Measurements from ENCODE around the gene EIF4G3. TPM values are rescaled to one million over a fixed set of nuclear protein-coding genes. Genes with fewer than 3 reads are reported as not detected.

Gene EIF4G3
- total RNA-seq, 1 donor = 23.0 TPM

GRCh38 chr1:20899154-20899972, 277.3 kb downstream of the EIF4G3 start:
- no peak overlapping the region for H3K4me3 ChIP-seq (ENCODE audit: low read length)
- H3K27me3 ChIP-seq (ENCODE audit: insufficient read depth, low read length) = no peaks in the 10 kb centered on the region
- no peaks in the 10 kb centered on the region for H3K9me3 ChIP-seq (ENCODE audit: low read depth, low read length)

DNA sequence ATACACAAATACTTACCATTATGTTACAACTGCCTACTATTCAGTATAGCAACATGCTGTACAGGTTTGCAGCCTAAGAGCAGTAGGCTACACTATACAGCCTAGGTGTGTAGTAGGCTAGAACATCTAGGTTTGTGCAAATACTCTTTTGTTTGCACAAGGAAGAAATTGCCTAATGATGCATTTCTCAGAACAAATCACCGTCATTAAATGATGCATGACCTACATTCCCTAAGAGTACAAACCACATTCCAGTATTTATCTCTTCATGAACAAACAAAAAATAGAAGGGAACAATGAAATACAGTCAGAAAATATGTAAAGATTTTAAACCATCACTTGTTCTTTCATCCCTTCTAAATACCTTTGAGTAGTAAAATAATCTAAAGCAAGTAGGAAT, 279.9 kb downstream of the EIF4G3 start:
- no peak overlapping the region for H3K4me3 ChIP-seq (ENCODE audit: low read length)
- no peaks in the 10 kb centered on the region for H3K4me1 ChIP-seq (ENCODE audit: insufficient read depth, low read length)
- no peaks in the 10 kb centered on the region for H3K9me3 ChIP-seq (ENCODE audit: low read depth, low read length)
- H3K27me3 ChIP-seq (ENCODE audit: insufficient read depth, low read length) = no peaks in the 10 kb centered on the region

More at GRCh38 chr1:20899154-20899972, 277.3 kb downstream of the EIF4G3 start:
- H3K4me1 ChIP-seq (ENCODE audit: insufficient read depth, low read length) = no peaks in the 10 kb centered on the region

GRCh38 chr1:20893931-20894330, 282.8 kb downstream of the EIF4G3 start:
- H3K4me1 ChIP-seq (ENCODE audit: insufficient read depth, low read length) = no peaks in the 10 kb centered on the region
- no peak overlapping the region for H3K4me3 ChIP-seq (ENCODE audit: low read length)
- H3K27me3 ChIP-seq (ENCODE audit: insufficient read depth, low read length) = no peaks in the 10 kb centered on the region
- H3K9me3 ChIP-seq (ENCODE audit: low read depth, low read length) = no peaks in the 10 kb centered on the region

DNA sequence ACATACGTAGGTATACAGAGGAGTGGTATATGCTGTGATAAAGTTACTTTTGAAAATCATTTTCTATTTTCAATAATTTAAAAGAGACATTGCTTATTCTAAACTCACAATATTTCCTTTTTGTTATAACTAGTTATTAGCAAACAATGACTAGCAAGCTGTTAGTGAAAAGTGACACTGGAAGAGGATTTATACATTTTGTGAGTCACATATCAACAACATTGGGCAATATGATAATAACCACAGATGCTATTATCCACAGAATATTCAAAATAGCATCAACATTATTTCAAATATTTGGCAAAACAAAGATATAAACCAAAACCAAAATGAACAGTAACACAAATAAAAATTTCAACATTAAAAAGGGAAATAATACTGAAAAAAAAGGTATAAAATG, 285.6 kb downstream of the EIF4G3 start:
- Histone ChIP-seq H3K4me1 (ENCODE audit: insufficient read depth, low read length) (no peaks in the 10 kb centered on the region), H3K27me3 (ENCODE audit: insufficient read depth, low read length) (no peaks in the 10 kb centered on the region), H3K4me3 (ENCODE audit: low read length) (no peak overlapping the region), H3K9me3 (ENCODE audit: low read depth, low read length) (no peaks in the 10 kb centered on the region)

DNA sequence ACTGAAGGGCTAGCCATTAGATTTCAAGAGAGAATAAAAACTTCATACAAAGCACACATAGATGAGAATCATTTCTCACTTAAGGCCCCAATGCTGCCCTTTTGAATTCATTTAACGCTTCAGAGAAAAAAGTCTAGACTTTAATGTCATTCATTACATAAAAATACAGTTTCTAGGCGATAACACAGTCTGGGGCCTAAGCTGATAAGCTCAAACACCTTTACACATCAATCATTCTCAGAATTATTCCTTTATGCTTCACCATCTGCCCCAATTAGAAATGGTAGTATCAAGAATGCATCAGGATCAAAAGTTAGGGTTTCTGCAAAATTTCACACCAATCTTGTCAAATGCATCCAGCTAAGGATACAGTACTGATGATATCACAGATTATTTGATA, 289.5 kb downstream of the EIF4G3 start:
- H3K4me3 ChIP-seq (ENCODE audit: low read length) = no peak overlapping the region
- H3K4me1 ChIP-seq (ENCODE audit: insufficient read depth, low read length) = no peaks in the 10 kb centered on the region
- H3K27me3 ChIP-seq (ENCODE audit: insufficient read depth, low read length) = no peaks in the 10 kb centered on the region
- no peaks in the 10 kb centered on the region for H3K9me3 ChIP-seq (ENCODE audit: low read depth, low read length)

DNA sequence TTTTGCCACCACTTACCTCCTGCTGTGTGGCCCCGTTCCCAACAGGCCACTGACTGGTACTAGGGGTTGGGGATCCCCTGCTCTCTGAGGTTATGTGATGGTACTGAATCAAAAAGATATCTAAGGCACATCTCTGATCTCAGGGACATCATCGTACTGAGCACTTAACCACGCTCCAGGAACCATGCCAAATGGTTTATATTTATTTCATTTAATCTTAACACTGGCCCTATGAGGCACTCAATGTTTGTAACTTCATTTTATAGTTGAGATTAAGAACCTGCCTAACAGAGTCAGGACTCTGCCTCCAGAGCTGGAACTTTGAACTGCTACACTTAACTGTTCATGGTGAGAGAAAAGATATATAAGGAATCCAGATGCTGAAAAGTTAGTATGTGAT, 291.6 kb downstream of the EIF4G3 start:
- Histone ChIP-seq H3K4me1 (ENCODE audit: insufficient read depth, low read length) (no peaks in the 10 kb centered on the region), H3K27me3 (ENCODE audit: insufficient read depth, low read length) (no peaks in the 10 kb centered on the region), H3K4me3 (ENCODE audit: low read length) (no peak overlapping the region)

DNA sequence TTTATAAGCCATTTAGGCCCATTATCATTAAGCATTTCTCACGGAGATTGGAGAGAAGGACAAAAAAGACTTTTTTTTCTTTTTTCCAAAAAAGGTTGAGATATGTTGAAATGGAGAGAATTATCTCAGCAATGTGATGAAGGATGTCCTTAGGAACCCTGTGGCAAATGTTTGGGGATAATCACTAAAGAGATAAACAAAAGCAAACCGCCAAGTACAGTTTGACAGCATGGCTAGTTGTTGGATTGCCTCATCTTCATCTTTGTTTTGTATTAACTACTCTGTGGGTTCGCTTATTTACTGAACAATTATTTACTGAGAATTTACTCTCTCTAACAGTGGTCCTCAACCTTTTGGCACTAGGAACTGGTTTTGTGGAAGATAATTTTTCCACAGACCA, 292.2 kb downstream of the EIF4G3 start:
- no peaks in the 10 kb centered on the region for H3K9me3 ChIP-seq (ENCODE audit: low read depth, low read length)
- H3K4me1 ChIP-seq (ENCODE audit: insufficient read depth, low read length) = no peaks in the 10 kb centered on the region
- no peak overlapping the region for H3K4me3 ChIP-seq (ENCODE audit: low read length)
- no peaks in the 10 kb centered on the region for H3K27me3 ChIP-seq (ENCODE audit: insufficient read depth, low read length)

More for the DNA sequence above, 291.6 kb downstream of the EIF4G3 start:
- H3K9me3 ChIP-seq (ENCODE audit: low read depth, low read length) = no peaks in the 10 kb centered on the region

- Histone ChIP-seq H3K4me3 (ENCODE audit: low read length) (no peak overlapping the region), H3K9me3 (ENCODE audit: low read depth, low read length) (no peaks in the 10 kb centered on the region), H3K4me1 (ENCODE audit: insufficient read depth, low read length) (no peaks in the 10 kb centered on the region), H3K27me3 (ENCODE audit: insufficient read depth, low read length) (no peaks in the 10 kb centered on the region)
These were observed 292.9 kb downstream of the EIF4G3 start for GRCh38 chr1:20883766-20884165.

DNA sequence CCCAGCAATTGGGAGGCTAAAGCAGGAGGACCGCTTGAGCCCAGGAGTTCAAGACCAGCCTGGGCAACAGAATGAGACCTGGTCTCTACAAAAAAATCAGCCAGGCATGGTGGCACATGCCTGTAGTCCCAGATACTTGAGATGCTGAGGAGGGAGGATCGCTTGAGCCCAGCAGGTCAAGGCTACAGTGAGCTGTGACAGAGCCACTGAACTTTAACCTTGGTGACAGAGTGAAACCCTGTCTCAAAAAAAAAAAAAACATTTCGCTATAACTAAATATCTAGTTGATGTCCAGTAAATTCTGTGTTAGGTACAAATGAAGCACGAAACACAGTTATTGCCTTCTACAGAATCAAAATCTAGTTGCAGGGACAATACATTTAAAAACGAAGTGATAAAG, 293.9 kb downstream of the EIF4G3 start:
- Histone ChIP-seq H3K4me1 (ENCODE audit: insufficient read depth, low read length) (no peaks in the 10 kb centered on the region), H3K9me3 (ENCODE audit: low read depth, low read length) (no peaks in the 10 kb centered on the region), H3K27me3 (ENCODE audit: insufficient read depth, low read length) (no peaks in the 10 kb centered on the region), H3K4me3 (ENCODE audit: low read length) (no peak overlapping the region)

DNA sequence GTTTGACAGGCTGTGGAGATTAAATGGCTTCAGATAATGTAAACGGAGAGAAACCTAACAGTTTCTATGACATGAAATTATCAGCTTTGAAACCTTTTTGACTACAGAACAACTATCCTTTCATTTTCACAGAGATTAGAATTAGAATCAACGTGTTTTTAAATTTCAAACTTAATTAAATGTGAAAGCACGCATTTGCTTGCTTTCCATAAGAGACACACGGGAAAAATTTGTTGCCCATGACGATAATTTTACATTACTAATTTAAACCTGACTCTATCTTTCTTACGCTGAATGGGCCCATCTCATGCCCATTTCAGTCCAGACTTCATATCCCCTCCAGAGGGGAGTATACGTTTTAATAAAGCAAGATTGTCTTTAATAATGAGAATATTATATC, 297.9 kb downstream of the EIF4G3 start:
- Histone ChIP-seq H3K9me3 (ENCODE audit: low read depth, low read length) (no peaks in the 10 kb centered on the region), H3K27me3 (ENCODE audit: insufficient read depth, low read length) (no peaks in the 10 kb centered on the region), H3K4me3 (ENCODE audit: low read length) (no peak overlapping the region), H3K4me1 (ENCODE audit: insufficient read depth, low read length) (no peaks in the 10 kb centered on the region)

DNA sequence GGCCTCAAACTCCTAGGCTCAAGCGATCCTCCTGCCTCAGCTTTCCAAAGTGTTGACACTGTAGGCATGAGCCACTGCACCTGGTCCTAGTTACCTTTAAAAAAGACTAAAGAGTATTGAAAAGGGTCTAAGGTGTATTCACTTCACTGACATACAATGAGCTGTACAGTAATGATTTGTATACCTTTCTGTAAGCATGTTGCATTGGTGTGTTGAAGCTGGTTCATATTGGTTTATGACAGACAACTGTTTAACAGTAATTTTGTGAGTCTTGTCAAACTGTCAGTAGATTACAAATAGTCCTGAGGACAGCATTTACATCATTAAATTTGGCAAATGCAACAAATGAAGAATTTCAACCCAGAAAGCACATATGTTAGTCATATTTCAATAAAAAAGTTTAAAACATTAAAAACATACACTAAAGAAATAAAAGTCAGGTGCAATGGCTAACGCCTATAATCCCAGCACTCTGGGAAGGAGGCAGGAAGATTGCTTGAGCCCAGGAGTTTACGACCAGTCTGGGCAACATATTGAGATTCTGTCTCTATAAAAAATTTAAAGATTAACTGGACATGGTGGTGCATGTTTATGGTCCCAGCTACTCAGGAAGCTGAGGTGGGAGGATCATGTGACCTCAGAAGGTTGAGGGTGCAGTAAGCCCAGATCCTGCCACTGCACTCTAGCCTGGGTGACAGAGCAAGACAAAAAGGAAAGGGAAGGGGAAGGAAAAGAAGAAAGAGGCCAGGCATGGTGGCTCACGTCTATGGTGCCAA, 301.3 kb downstream of the EIF4G3 start:
- no peaks in the 10 kb centered on the region for H3K27me3 ChIP-seq (ENCODE audit: insufficient read depth, low read length)
- H3K4me3 ChIP-seq (ENCODE audit: low read length) = no peak overlapping the region
- H3K4me1 ChIP-seq (ENCODE audit: insufficient read depth, low read length) = no peaks in the 10 kb centered on the region
- no peaks in the 10 kb centered on the region for H3K9me3 ChIP-seq (ENCODE audit: low read depth, low read length)

DNA sequence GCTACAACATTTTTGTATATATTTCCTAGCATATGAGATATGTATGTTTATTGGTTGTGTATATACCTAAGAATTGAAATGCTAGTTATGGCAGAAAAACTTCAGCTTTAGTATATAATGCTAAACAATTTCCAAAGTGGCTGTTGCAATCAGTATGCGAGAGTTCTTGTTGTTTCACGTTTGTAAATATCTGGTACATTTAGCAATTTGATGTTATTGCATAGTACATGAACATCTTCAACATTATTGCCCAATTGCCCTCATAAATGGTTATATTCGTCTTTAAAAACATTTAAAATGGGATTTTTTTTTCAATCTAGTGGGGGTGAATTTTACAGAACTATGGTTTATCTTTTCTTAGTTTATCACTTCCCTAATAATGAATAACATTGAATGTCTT, 303.4 kb downstream of the EIF4G3 start:
- Histone ChIP-seq H3K4me1 (ENCODE audit: insufficient read depth, low read length) (no peaks in the 10 kb centered on the region), H3K9me3 (ENCODE audit: low read depth, low read length) (no peaks in the 10 kb centered on the region), H3K27me3 (ENCODE audit: insufficient read depth, low read length) (no peaks in the 10 kb centered on the region), H3K4me3 (ENCODE audit: low read length) (no peak overlapping the region)

DNA sequence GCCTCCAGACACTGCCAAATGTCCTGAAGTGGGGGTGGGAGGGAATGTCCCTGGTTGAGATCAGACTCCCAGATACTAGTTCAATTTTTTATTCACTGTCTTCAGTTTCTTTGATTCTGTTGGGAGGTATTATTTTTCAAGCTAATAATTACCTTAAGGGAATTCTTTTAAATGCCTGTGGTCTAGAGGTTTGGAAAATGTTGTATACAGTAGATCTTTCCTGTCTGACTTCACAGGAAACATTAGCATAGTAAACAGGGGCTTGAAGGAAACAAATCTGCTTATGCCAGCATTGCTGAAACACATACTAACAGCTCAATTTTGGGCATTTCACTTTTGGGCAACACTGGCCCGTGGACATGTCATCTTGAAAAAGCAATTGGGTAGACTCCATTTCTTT, 305.3 kb downstream of the EIF4G3 start:
- H3K9me3 ChIP-seq (ENCODE audit: low read depth, low read length) = no peaks in the 10 kb centered on the region
- no peaks in the 10 kb centered on the region for H3K4me1 ChIP-seq (ENCODE audit: insufficient read depth, low read length)
- H3K27me3 ChIP-seq (ENCODE audit: insufficient read depth, low read length) = no peaks in the 10 kb centered on the region
- H3K4me3 ChIP-seq (ENCODE audit: low read length) = no peak overlapping the region

DNA sequence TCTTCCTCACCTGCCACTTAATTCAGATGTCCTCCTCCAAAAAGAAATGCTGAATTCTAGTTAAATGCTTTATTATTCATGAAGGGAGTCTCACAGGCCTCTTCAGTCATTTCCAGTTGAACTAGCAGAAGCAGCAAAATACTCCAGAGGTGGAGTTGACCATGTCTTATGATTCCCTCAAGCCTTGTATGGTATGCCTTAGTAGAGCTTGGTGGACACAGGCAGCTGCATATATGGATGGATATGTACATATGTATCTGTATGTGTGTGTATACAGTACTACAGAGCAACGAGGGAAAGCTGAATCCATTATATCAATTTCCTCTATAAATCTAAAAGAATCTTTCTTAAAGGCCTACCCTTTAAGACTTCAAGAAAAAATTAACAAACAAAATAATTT, 306.0 kb downstream of the EIF4G3 start:
- no peak overlapping the region for H3K4me3 ChIP-seq (ENCODE audit: low read length)
- no peaks in the 10 kb centered on the region for H3K4me1 ChIP-seq (ENCODE audit: insufficient read depth, low read length)
- H3K27me3 ChIP-seq (ENCODE audit: insufficient read depth, low read length) = no peaks in the 10 kb centered on the region
- no peaks in the 10 kb centered on the region for H3K9me3 ChIP-seq (ENCODE audit: low read depth, low read length)

GRCh38 chr1:20868263-20868662, 308.4 kb downstream of the EIF4G3 start:
- H3K4me3 ChIP-seq (ENCODE audit: low read length) = no peak overlapping the region
- H3K9me3 ChIP-seq (ENCODE audit: low read depth, low read length) = no peaks in the 10 kb centered on the region
- H3K4me1 ChIP-seq (ENCODE audit: insufficient read depth, low read length) = no peaks in the 10 kb centered on the region
- no peaks in the 10 kb centered on the region for H3K27me3 ChIP-seq (ENCODE audit: insufficient read depth, low read length)

- Histone ChIP-seq H3K9me3 (ENCODE audit: low read depth, low read length) (no peaks in the 10 kb centered on the region), H3K4me1 (ENCODE audit: insufficient read depth, low read length) (no peaks in the 10 kb centered on the region), H3K27me3 (ENCODE audit: insufficient read depth, low read length) (no peaks in the 10 kb centered on the region), H3K4me3 (ENCODE audit: low read length) (no peak overlapping the region)
These were observed 308.9 kb downstream of the EIF4G3 start for GRCh38 chr1:20867847-20868246.

All from mononuclear cell (primary cell).